GM21515 (cell line): ENCODE measurements around the gene NPY1R.

Experiments
- ATAC-seq: cut with Tn5 transposase; IDR thresholded peaks from one replicate; pipeline ENCODE4 v1.9.1; 2021; ENCODE audit not compliant: unreplicated experiment

Gene NPY1R

DNA sequence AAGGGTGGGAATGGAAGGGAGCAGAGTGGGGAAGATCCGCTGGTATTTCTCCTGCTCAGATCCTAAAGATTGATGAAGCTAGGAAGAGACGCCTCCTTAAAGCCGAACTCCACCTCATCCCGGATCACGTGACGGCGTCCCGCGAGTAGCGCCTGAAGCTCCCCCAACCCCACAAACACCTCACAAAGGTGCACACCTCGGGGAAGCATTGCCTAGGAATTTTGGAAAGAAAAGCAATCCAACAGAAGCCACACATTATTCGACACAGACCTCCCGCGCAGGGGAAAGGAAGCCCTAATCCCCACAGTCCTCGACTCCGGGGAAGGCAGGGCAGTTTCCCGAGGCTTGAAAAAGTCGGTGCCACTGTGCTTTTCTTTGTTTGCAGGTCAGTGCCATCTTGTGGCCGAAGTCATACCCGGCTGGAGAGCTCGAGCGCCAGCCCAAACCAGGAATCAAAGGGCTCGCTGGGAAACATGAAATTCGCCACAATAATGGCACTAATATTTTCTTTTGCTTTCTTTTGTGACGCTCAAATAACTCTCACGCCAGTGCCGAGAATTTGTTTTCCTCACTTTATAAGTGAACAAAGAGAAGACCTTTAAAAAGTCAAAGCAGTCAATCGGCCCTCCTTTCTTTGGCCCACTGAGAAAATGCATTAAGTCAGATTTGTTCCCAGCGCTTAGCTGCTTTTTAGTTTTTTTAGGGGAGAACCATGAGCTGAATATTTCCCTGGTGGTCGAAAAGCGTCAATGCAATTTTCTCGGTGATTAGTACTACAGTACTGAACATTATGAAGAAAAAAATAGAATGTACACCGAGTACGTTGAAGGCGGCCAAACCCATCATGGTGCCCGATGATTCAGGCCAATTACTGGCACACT, at the start of gene NPY1R:
NPY1R (minus strand) TSS at position 71 of the 881 bp plus-strand sequence. CDS start 6,042 bp downstream, outside the sequence.
- ATAC-seq = peak; percentile 79

DNA sequence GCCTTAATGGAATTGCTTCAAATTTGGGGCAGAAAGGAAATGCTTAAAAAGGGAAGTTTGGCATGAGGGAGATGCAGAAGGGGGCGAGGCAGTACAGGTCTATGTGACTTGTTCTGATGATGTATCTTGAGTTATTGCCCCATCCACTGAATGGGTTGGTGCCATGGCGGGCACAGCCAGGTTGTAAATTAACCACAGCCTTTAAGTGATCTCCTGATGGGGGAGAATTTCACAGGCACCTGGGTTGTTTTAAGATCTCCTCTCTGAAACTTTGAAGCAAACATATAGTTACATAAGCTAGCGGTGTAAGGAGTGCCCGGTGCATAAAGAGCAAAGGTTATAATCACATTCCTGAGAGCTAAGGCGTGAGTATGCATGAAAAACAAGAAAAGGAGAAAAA, 48.3 kb upstream of the NPY1R start:
- ATAC-seq = no peak

DNA sequence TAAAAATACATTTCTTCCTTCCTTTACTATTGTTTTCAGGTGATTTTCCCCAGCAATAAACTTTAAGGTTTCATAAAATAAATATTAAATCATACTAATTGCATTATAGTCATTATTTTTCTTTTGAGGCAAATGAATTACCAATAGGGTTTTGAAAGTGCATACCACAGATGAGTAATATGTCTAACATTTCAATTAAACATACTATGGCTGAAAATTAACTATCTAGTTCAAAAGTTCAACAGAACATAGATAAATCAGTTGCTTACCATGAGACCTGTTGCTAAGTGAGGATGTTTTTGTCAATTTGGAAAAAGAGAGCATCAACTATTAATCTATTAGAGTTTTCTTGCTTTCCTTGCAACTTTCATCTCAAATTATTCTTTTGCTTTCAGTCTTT, 46.3 kb upstream of the NPY1R start:
- no peak for ATAC-seq

GRCh38 chr4:163372029-163372428, 39.6 kb upstream of the NPY1R start:
- ATAC-seq = no peak

GRCh38 chr4:163367651-163368050, 35.3 kb upstream of the NPY1R start:
- ATAC-seq = no peak

DNA sequence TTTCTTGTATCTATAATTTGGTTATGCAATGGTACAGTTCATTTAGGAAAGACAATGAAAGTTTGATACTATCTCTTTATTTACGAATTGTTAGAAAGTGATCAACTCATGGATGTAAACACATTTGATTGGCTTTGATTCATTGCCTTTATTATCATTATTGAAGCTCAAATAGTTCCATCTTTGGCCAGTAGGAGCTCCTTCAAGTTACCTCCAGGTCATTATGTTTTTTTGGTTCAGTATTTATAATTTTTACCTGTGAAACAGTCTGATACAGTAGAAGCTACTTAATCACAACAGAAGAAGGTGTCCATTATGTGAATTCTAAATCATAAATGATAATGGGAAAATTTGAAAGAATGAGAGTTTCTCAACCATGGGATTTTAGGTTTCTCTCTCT, 23.7 kb upstream of the NPY1R start:
- no peak for ATAC-seq

DNA sequence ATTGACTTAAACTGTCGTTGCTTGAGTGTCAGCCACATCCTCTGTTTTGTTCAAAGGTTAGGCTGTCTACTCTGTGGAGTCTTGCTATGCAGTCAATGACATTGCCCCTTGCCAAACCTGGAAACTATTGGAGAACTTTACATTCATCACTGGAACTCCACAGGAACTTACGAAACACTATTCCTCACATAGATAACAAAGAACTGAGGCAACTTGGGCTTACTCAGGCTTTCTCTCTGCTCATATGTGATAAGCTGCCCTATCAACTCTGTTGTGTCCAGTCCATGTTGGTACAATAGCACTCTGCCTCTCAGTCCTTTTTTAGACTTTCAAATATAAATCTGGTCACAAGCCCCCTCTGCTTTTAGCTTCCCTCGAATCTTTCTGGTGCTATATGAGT, 20.7 kb upstream of the NPY1R start:
- no peak for ATAC-seq

DNA sequence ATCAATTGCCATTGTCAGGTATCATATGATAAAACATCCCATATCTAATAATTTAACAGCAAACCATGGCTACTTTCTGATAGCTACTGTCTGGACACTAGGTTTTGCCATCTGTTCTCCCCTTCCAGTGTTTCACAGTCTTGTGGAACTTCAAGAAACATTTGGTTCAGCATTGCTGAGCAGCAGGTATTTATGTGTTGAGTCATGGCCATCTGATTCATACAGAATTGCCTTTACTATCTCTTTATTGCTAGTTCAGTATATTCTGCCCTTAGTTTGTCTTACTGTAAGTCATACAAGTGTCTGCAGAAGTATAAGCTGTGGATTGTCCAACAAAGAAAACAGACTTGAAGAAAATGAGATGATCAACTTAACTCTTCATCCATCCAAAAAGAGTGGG, 18.3 kb upstream of the NPY1R start:
- no peak for ATAC-seq

DNA sequence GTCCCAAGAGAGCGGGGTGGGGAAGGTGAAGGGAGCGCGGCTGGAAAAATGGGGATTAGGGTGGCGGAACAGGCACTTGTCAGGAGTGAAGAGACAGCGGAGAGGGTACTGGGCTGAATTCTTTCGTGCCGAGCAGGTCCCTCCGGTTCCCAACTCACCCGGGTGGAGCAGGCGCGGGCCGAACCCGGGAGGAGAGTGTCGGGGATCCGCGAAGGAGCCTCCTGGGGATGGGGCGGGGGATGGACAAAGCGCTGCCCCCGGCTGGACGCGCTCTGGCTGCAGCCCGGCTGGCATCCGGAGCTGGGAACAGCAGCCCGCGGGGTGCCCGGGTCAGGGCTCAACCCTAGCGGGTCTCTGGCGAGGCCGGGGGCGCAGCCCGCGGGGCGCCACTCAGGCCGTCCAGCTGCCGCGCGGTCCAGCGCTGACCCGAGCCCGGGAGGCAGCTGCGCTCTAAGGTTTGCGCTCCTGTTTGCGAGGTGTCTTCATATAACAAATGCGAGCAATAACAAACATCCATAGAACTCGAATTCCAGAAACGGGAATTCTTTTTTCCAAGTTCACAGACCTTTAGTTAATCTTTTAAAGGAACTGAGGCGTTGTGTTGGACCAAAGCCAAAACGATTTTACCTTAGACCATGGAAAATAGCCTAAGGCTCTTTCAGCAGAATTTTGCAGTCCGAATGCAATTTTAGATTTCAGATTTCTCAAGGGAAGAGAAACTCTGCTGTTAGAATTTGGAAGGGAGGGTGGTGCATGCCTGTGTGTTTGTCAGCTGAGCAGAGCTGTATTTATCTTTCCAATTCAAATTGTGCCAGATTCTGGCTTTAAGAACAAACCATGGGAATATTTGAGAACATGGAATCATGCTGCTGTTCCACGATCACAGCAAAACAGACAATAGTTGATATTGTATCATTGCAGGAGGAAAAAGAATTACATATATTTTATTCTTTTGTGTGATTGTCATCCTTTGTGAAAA, 12.0 kb upstream of the NPY1R start:
- ATAC-seq = no peak

DNA sequence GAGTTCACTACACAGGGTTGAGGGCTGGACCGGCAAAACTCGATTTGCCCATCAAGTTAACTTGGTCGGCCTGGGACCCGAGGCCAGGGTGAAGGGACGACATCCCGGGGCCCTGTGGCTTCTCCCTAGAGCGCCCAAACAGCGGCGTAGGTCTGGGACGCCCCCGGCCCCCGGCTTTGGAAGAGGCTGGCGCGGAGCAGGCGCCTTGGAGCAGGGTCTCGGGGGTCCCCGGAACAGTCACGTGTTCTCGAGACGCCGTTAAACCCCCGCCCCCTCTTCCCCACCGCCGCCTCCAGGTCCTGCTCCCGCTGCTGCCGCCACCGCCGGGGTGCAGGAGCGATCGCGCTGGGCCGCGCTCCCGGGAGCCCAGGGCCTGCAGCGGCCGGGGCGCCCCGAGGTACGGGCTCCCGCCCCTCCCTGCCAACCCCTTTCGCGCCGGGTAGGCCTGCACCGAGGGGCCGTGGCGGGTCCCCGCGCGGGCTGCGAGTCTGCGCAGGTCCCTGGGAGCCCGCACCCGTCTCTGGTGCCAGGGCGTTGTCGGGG, 11.3 kb upstream of the NPY1R start, which contains the start of gene NPY5R:
NPY5R (plus strand) TSS at position 289 of the 543 bp plus-strand sequence. CDS start 6,382 bp downstream, outside the sequence.
- no peak for ATAC-seq

- ATAC-seq = no peak
Observed at GRCh38 chr4:163335384-163335783, 3.0 kb upstream of the NPY1R start.

GRCh38 chr4:163331629-163332376, 593 bp downstream of the NPY1R start:
- no peak for ATAC-seq

DNA sequence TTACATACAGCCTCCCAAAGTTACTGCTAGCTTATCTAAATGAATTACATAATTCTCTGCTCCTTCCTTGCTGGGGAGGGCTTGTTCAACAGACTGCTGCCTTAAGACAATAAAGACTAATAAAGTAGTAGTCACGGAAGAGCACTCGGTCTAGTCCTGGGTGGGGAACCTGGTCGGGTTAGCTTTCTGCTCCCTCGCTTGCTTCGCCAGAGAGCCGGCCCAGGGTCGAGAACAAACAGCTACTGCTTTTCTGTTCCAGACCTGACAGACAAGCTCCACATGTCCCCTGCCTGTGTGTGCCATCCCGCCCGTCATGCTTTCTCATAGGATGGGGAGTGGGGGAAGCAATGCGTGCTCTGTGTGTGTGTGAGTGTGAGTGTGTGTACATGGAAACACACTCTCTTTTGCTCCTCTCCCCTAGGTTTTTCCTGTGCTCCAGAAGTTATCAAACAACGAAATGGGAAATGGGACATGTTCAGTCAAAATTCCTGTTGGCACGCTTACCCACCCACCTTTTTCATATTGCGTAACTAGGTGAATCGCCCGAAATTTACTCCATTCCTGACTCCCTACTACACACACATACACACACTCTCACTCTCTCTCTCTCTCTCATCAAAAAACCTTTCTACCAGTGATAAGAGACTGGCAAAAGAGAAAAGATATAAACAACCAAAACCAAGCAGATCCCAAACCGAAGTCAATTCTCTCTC, 1.3 kb downstream of the NPY1R start:
- no peak for ATAC-seq

GRCh38 chr4:163317110-163317509, 15.3 kb downstream of the NPY1R start:
- no peak for ATAC-seq

DNA sequence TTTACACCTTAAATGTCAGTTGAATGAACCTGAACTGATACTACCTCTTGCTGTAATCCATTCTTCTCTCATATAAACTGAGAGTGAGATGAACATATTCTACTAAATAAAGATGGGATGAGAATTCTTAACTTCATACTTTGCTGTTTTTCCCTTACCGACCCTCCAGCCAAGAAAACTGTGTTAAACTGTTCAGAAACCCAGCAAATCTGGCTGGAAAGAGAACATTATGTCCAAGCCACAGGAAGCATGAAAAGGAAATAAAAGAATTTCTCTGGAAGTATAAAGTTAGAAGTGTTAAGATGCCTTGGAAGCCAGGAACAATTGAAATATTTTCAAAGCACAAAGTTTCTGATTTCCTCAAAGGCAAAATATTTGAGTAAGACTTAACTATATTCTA, 22.9 kb downstream of the NPY1R start:
- ATAC-seq = no peak

DNA sequence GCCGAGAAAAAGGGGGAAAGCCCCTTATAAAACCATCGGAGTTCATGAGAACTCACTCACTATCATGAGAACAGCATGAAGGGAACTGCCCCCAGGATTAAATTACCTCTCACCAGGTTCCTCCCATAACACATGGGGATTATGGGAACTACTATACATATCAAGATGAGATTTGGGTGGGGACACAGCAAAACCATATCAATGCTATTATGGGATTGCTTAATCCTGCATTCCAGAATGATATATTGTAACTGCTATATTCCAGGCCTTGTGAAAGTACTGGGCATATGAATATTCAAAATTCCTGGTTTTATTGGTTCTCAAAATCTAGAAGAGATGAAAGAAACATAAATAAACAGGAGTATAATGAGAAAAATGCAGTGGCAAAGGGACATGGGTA, 29.3 kb downstream of the NPY1R start:
- ATAC-seq = no peak

DNA sequence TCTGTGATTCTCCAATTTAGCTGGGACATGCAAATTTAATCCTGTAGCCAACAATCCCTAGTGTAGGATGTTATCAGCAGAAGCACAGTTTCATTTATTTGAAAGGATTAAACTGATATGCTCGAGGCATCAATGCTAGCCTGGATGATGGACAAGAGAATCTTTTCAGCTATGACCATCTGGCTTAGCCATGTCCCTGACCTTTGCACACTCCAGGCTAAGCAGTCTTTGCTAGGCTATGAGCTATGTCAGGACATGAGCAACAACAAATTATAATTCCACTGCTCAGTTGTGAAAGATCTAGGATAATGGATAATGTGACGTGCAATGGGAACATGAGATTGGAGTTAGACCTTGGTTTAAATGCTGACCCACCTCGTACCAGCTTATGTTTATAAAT, 32.0 kb downstream of the NPY1R start:
- no peak for ATAC-seq

- ATAC-seq = no peak
Observed at GRCh38 chr4:163295138-163295537, 37.3 kb downstream of the NPY1R start.

DNA sequence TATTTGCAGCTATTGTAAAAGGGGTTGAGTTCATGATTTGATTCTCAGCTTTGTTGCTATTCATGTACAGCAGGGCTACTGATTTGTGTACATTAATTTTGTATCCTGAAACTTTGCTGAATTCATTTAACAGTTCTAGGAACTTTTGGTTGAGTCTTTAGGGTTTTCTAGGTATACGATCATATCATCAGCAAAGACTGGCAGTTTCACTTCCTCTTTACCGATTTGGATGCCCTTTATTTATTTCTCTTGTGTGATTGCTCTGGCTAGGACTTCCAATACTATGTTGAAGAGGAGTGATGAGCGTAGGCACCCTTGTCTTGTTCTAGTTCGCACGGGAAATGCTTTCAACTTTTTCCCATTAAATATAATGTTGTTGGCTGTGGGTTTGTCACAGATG, 48.1 kb downstream of the NPY1R start:
- ATAC-seq = no peak
